ENCODE data around the gene DDI2.
"Not testable (repeated sequence)": the region's sequence is repeated elsewhere in the genome, so short reads cannot be mapped to it uniquely, and the experiment has no call there.

Gene DDI2

GRCh38 chr1:15617173-15618076 lies at the start of gene DDI2:
TSS of gene DDI2 (plus strand) at chr1:15617458. CDS start at chr1:15617671, 213 bp downstream.
- DNase-seq = peak; percentile 90

DNA sequence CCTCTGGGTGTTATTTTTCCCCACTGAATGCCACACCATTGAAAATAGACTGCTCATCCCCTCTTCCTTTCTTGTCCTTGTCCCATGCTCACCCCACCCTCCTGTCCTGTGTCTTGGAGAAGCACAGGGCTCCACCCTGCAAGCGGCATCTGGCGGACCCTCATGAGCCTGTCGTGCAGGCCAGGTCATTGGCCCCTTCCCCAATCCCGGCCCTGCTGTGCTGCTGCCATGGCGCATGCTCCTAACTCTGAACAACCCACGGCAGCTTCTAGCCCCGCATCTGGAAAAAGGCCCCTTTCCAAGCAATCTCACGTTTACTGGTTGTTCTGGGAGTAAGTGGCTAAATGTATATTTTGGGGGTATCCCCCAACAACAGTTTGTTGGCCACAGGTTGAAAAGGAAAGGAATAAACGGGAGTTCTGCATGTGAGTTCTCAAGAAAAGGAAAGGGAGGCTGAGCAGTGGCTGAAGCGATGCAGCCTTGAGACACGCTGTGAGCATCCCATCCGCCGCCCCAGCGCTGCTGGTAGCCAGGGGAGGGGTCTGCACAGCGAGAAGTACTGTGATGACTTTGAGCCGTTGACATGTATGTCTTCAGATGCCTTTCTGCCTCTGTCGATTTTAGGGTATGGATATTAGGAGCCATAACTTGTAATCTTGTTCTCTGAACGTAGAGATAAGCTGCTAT lies 48.7 kb upstream of the DDI2 start:
- DNase-seq = no peak

DNA sequence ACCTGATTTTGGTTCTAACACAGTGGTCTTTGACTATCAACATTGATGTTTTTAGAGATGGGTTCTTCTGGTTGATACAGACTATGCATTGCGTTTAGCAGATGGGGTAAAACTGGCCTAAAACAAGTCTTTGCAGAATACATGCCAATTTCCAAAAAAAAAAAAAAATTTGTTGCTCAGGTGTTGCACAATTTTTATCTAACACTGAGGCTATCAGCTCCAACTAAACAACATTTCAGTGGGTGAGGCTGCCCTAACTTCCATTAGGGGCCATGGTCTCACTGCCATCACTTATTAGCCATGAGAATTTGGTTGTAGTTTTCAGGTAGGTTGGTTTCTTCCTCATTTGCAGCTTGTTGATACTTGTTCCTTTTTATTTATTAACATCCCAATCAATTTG lies 46.4 kb upstream of the DDI2 start:
- no peak for DNase-seq

- no peak for DNase-seq
Observed at GRCh38 chr1:15571266-15571665, 46.0 kb upstream of the DDI2 start.

- DNase-seq = no peak
Observed at GRCh38 chr1:15573477-15573876, 43.8 kb upstream of the DDI2 start.

DNA sequence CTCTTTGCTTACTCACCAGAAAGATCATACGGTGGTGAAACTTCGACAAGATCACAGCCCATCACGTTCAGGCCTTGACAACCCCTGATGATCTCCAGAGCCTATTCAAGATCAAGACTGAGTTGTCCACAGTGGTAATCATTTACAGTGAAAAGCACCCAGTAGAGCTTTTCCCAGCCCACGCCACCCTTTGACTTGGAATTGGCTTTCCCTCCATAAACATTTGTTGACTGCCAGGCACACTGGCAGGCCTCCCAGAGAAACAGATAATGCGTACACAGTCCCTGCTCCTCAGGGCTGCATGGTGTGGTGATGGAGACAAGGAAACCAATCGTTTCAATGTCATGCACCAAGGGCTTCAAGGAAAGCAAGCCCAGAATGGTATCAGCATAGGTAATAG lies 42.5 kb upstream of the DDI2 start:
- no peak for DNase-seq

GRCh38 chr1:15575549-15576150 lies 41.6 kb upstream of the DDI2 start:
- no peak for DNase-seq

DNA sequence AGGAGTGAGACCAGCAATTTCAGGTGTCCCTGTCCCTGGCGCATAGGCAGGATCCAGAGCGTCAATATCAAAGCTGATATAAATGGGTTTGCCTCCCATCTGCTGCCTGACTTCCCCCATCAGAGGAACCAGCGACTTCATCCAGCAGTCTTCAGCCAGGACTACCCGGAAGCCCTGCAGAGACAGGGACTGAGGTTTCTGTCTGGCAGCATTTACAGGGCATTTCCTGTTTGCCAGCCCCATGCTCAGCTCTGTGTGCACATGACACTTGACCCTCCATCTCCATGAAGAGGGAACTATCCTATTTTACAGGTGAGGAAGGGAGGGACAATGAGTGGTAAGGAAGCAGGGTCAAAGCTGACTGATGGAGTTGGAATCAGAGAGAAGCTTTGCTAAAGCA lies 39.6 kb upstream of the DDI2 start:
- no peak for DNase-seq

DNA sequence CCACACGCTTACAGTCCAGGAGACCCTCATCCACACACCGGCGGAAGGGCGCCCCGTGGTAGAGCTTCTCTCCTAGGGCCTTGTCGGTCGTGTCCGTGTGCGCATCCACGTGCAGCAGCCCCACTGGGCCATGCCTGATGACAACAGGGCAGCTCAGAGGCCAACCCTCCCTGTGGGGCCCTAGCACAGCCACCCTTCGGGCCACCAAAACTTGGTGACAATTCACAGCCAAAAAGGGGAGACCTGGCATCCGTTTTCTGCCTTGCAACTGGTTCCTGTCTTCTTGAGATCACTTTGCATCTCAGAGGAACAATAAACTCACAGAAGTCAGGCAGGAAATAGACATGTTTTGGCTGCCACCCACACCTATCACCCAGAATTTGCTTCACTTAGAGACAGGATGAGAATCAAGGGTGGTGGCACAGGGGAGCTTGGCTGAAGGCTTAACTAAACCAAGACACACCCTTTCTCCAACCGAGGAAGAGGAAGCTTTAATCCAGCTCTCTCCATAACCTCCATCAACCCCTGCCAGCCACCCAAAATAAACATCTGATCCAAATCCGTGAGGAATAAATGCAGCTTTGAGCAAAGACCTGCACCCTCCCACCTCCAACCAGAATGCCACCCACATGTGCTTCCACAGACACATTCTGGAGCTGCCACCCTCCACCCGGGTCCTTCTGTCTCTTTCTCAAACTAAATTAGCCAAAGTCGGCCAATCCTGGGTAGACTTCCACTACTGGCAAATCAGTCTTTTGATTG lies 38.2 kb upstream of the DDI2 start:
- DNase-seq = no peak

DNA sequence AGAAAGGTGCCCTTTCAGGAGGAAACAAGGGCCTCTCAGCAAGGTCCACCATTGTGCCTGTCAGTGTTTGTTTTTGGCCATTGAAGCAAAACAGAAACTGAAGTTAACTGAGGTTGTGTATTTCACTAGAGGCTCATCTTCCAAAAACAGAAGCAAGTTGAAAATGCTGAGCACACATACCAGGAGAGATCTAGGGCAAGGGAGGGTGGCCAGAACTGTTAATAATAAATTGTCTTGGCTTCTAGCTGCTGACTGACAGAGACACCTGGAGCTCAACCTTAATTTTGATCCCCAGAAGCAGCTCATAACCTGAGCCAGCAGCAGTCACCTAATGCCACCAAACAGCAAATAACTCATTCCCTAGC lies 37.6 kb upstream of the DDI2 start:
- DNase-seq = no peak

- DNase-seq = no peak
Observed at GRCh38 chr1:15583016-15583706, 34.1 kb upstream of the DDI2 start.

- peak; percentile 72 for DNase-seq
Observed at GRCh38 chr1:15584489-15585363, 32.5 kb upstream of the DDI2 start, which contains the start of gene AGMAT. TSS of gene AGMAT (minus strand) at chr1:15585051. CDS start at chr1:15584967, 84 bp downstream.

- DNase-seq = no peak
Observed at GRCh38 chr1:15592285-15592684, 25.0 kb upstream of the DDI2 start.

- DNase-seq = no peak
Observed at GRCh38 chr1:15595809-15596617, 21.2 kb upstream of the DDI2 start.

DNA sequence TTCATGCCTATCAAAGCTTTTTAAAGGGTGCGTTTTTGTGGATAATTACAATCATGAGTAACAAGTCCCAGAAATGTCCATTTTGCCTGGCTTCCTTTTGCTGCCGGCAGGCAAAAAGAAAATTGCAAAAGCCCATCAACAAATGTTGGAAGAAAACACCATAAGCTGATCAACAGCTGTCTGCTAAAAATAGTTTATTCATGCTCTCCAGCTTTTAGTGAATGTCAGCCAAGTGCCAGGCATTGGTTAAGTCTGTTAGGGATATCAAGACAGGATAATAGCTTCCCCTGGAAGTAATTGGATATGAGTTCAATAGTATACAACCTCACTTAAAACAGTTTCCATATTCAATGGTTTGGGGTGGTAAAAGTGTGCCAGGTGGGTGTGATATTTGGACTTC lies 18.8 kb upstream of the DDI2 start:
- no peak for DNase-seq

- peak; percentile 94 for DNase-seq
Observed at GRCh38 chr1:15603050-15603965, 13.9 kb upstream of the DDI2 start.

DNA sequence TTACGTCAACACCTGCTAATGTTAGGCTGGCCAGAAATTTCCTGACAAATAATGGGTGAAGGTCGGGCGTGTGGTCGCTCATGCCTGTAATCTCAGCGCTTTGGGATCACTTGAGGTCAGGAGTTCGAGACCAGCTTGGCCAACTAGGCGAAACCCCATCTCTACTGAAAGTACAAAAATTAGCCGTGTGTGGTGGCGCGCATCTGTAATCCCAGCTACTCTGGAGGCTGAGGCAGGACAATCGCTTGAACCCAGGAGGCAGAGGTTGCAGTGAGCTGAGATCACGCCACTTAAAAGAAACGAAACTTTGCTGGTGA lies 13.3 kb upstream of the DDI2 start:
- not testable (repeated sequence) for DNase-seq

GRCh38 chr1:15604400-15604799 lies 12.9 kb upstream of the DDI2 start:
- not testable (repeated sequence) for DNase-seq
